Measurements from ENCODE around the gene ETS1.
A peak's percentile ranks its signal among the peaks of the same experiment; 100 is the strongest.

ETS1 gene

GRCh38 chr11:128592454-128592853, 5.1 kb upstream of the ETS1 start (continued):
- TF ChIP-seq TRIM28 (IDR thresholded peaks at IDR 0.05; ENCODE audit: borderline replicate concordance, low read length) = no peak
- TF ChIP-seq KLF9 (tag by site-specific recombination; IDR thresholded peaks at IDR 0.05; ENCODE audit: low read depth) = no peak
- no peak for TF ChIP-seq ZBTB11 (tag by site-specific recombination; conservative IDR thresholded peaks at IDR 0.05; ENCODE audit: low read depth)

GRCh38 chr11:128590587-128590986, 3.2 kb upstream of the ETS1 start:
- H3K4me3 ChIP-seq (ENCODE audit: low read depth, low read length) = no peak overlapping the region
- no peaks in the 10 kb centered on the region for H3K9me3 ChIP-seq (ENCODE audit: control insufficient read depth, insufficient read depth, low read depth, low read length)
- peaks cover 10% of the 10 kb centered on the region for H3K4me1 ChIP-seq (ENCODE audit: control insufficient read depth, insufficient read depth, low read length)
- CTCF ChIA-PET = no interaction called here
- no peaks in the 10 kb centered on the region for H3K36me3 ChIP-seq (ENCODE audit: control insufficient read depth in 2 of 2, insufficient read depth in 1 of 2, low read length in 2 of 2)
- no peak overlapping the region for H3K27ac ChIP-seq (ENCODE audit: extremely low read depth, low read depth, low read length)
- POLR2A ChIA-PET = no interaction called here
- TF ChIP-seq PRDM1 (tag by site-specific recombination; IDR thresholded peaks at IDR 0.05) = no peak
- TF ChIP-seq ZNF449 (tag by site-specific recombination; IDR thresholded peaks at IDR 0.05) = peak; percentile 39; the same call in 1 of the 2 replicates

- TF ChIP-seq ZNF146 (tag by site-specific recombination; IDR thresholded peaks at IDR 0.05) = peak; percentile 80
- no peak for TF ChIP-seq ZNF10 (tag by site-specific recombination; IDR thresholded peaks at IDR 0.05)
- ChIA-PET CTCF (no interaction called here), POLR2A (no interaction called here)
- Histone ChIP-seq H3K36me3 (ENCODE audit: control insufficient read depth in 2 of 2, insufficient read depth in 1 of 2, low read length in 2 of 2) (no peaks in the 10 kb centered on the region), H3K4me1 (ENCODE audit: control insufficient read depth, insufficient read depth, low read length) (peaks cover 7% of the 10 kb centered on the region; the same call in 1 of the 2 replicates), H3K27ac (ENCODE audit: extremely low read depth, low read depth, low read length) (no peak overlapping the region), H3K4me3 (ENCODE audit: low read depth, low read length) (no peak overlapping the region), H3K9me3 (ENCODE audit: control insufficient read depth, insufficient read depth, low read depth, low read length) (no peaks in the 10 kb centered on the region)
Measured at GRCh38 chr11:128589998-128590397, 2.6 kb upstream of the ETS1 start.

GRCh38 chr11:128588093-128588492, 735 bp upstream of the ETS1 start:
- H3K36me3 ChIP-seq (ENCODE audit: control insufficient read depth in 2 of 2, insufficient read depth in 1 of 2, low read length in 2 of 2) = no peaks in the 10 kb centered on the region
- no peak overlapping the region for H3K27ac ChIP-seq (ENCODE audit: extremely low read depth, low read depth, low read length)
- ChIA-PET CTCF (interaction anchor here (0.7 to 0.9 kb wide), 3 partner anchors 42 to 80 kb away, joined by 3 to 4 read pairs (median 3); no protein-coding TSS in a partner anchor), POLR2A (no interaction called here)
- TF ChIP-seq ZBTB44 (tag by site-specific recombination; IDR thresholded peaks at IDR 0.05) = no peak
- TF ChIP-seq ZIC2 (tag by site-specific recombination; IDR thresholded peaks at IDR 0.05) = no peak
- TF ChIP-seq OVOL3 (tag by site-specific recombination; IDR thresholded peaks at IDR 0.05) = no peak
- TF ChIP-seq ZNF555 (tag by site-specific recombination; conservative IDR thresholded peaks at IDR 0.05) = no peak
- TF ChIP-seq ZNF248 (tag by site-specific recombination; IDR thresholded peaks at IDR 0.05) = no peak
- no peak for TF ChIP-seq ZFP37 (tag by site-specific recombination; IDR thresholded peaks at IDR 0.05)
- TF ChIP-seq ZNF433 (tag by site-specific recombination; IDR thresholded peaks at IDR 0.05; ENCODE audit: low read depth) = no peak
- TF ChIP-seq ZSCAN18 (tag by site-specific recombination; IDR thresholded peaks at IDR 0.05) = no peak
- no peak for TF ChIP-seq KLF9 (tag by site-specific recombination; IDR thresholded peaks at IDR 0.05; ENCODE audit: low read depth)
- no peak for TF ChIP-seq ZNF792 (tag by site-specific recombination; IDR thresholded peaks at IDR 0.05)
- no peak for TF ChIP-seq ZNF391 (tag by site-specific recombination; IDR thresholded peaks at IDR 0.05; ENCODE audit: borderline replicate concordance, low read depth)
- no peak for TF ChIP-seq ZNF426 (tag by site-specific recombination; IDR thresholded peaks at IDR 0.05)
- no peak overlapping the region for H3K4me3 ChIP-seq (ENCODE audit: low read depth, low read length)
- peaks cover 2% of the 10 kb centered on the region; the same call in 1 of the 2 replicates for H3K4me1 ChIP-seq (ENCODE audit: control insufficient read depth, insufficient read depth, low read length)
- H3K9me3 ChIP-seq (ENCODE audit: control insufficient read depth, insufficient read depth, low read depth, low read length) = no peaks in the 10 kb centered on the region

Measured in HEK293 (cell line).